Measurements from ENCODE around the gene LINS1.

The LINS1 gene

GRCh38 chr15:100533886-100534285 lies 68.1 kb downstream of the LINS1 start:
- Histone ChIP-seq H3K9me3 (ENCODE audit: control insufficient read depth in 1 of 2, low read length in 2 of 2) (no peaks in the 10 kb centered on the region), H3K4me3 (ENCODE audit: low read depth in 1 of 2, low read length in 2 of 2) (no peak overlapping the region), H3K4me1 (ENCODE audit: control insufficient read depth in 1 of 2, insufficient read depth in 2 of 2, low read length in 2 of 2) (no peaks in the 10 kb centered on the region), H3K9ac (ENCODE audit: low read depth in 1 of 2, low read length in 2 of 2) (no peak overlapping the region), H3K27ac (ENCODE audit: low read depth, low read length) (no peak overlapping the region), H3K36me3 (ENCODE audit: control insufficient read depth in 1 of 2, insufficient read depth in 2 of 2, low read length in 2 of 2) (no peaks in the 10 kb centered on the region), H3K27me3 (ENCODE audit: control insufficient read depth in 1 of 2, insufficient read depth in 2 of 2, low read length in 2 of 2) (no peaks in the 10 kb centered on the region)

- H3K27ac ChIP-seq (ENCODE audit: low read depth, low read length): no peak overlapping the region
- H3K9me3 ChIP-seq (ENCODE audit: control insufficient read depth in 1 of 2, low read length in 2 of 2): no peaks in the 10 kb centered on the region
- H3K36me3 ChIP-seq (ENCODE audit: control insufficient read depth in 1 of 2, insufficient read depth in 2 of 2, low read length in 2 of 2): no peaks in the 10 kb centered on the region
- H3K9ac ChIP-seq (ENCODE audit: low read depth in 1 of 2, low read length in 2 of 2): no peak overlapping the region
- H3K4me3 ChIP-seq (ENCODE audit: low read depth in 1 of 2, low read length in 2 of 2): no peak overlapping the region
- H3K27me3 ChIP-seq (ENCODE audit: control insufficient read depth in 1 of 2, insufficient read depth in 2 of 2, low read length in 2 of 2): no peaks in the 10 kb centered on the region
- no peaks in the 10 kb centered on the region for H3K4me1 ChIP-seq (ENCODE audit: control insufficient read depth in 1 of 2, insufficient read depth in 2 of 2, low read length in 2 of 2)
Measured at GRCh38 chr15:100531823-100532327, 70.1 kb downstream of the LINS1 start.

- Histone ChIP-seq H3K9ac (ENCODE audit: low read depth in 1 of 2, low read length in 2 of 2) (no peak overlapping the region), H3K4me1 (ENCODE audit: control insufficient read depth in 1 of 2, insufficient read depth in 2 of 2, low read length in 2 of 2) (no peaks in the 10 kb centered on the region), H3K27ac (ENCODE audit: low read depth, low read length) (no peak overlapping the region), H3K9me3 (ENCODE audit: control insufficient read depth in 1 of 2, low read length in 2 of 2) (no peaks in the 10 kb centered on the region), H3K27me3 (ENCODE audit: control insufficient read depth in 1 of 2, insufficient read depth in 2 of 2, low read length in 2 of 2) (no peaks in the 10 kb centered on the region), H3K4me3 (ENCODE audit: low read depth in 1 of 2, low read length in 2 of 2) (no peak overlapping the region), H3K36me3 (ENCODE audit: control insufficient read depth in 1 of 2, insufficient read depth in 2 of 2, low read length in 2 of 2) (no peaks in the 10 kb centered on the region)
Measured at GRCh38 chr15:100531204-100531603, 70.8 kb downstream of the LINS1 start.

GRCh38 chr15:100529556-100529955 lies 72.4 kb downstream of the LINS1 start:
- Histone ChIP-seq H3K36me3 (ENCODE audit: control insufficient read depth in 1 of 2, insufficient read depth in 2 of 2, low read length in 2 of 2) (no peaks in the 10 kb centered on the region), H3K9me3 (ENCODE audit: control insufficient read depth in 1 of 2, low read length in 2 of 2) (no peaks in the 10 kb centered on the region), H3K4me1 (ENCODE audit: control insufficient read depth in 1 of 2, insufficient read depth in 2 of 2, low read length in 2 of 2) (no peaks in the 10 kb centered on the region), H3K9ac (ENCODE audit: low read depth in 1 of 2, low read length in 2 of 2) (no peak overlapping the region), H3K27me3 (ENCODE audit: control insufficient read depth in 1 of 2, insufficient read depth in 2 of 2, low read length in 2 of 2) (no peaks in the 10 kb centered on the region), H3K27ac (ENCODE audit: low read depth, low read length) (no peak overlapping the region), H3K4me3 (ENCODE audit: low read depth in 1 of 2, low read length in 2 of 2) (no peak overlapping the region)

- no peak within 1 kb of the TSS for H3K27ac ChIP-seq (ENCODE audit: low read depth, low read length)
- no peak within 1 kb of the TSS for H3K9ac ChIP-seq (ENCODE audit: low read depth in 1 of 2, low read length in 2 of 2)
- H3K36me3 ChIP-seq (ENCODE audit: control insufficient read depth in 1 of 2, insufficient read depth in 2 of 2, low read length in 2 of 2): no peaks in the 10 kb centered on the region
- H3K4me3 ChIP-seq (ENCODE audit: low read depth in 1 of 2, low read length in 2 of 2): no peak within 1 kb of the TSS
- no peaks in the 10 kb centered on the region for H3K4me1 ChIP-seq (ENCODE audit: control insufficient read depth in 1 of 2, insufficient read depth in 2 of 2, low read length in 2 of 2)
- no peaks in the 10 kb centered on the region for H3K9me3 ChIP-seq (ENCODE audit: control insufficient read depth in 1 of 2, low read length in 2 of 2)
- no peaks in the 10 kb centered on the region for H3K27me3 ChIP-seq (ENCODE audit: control insufficient read depth in 1 of 2, insufficient read depth in 2 of 2, low read length in 2 of 2)
Measured at GRCh38 chr15:100528833-100529428, 73.1 kb downstream of the LINS1 start, which contains the start of gene CERS3. Gene CERS3, minus strand, starts transcription at chr15:100528950. Its CDS starts 27,101 bp downstream, at chr15:100501849.

- H3K27ac ChIP-seq (ENCODE audit: low read depth, low read length): no peak overlapping the region
- H3K36me3 ChIP-seq (ENCODE audit: control insufficient read depth in 1 of 2, insufficient read depth in 2 of 2, low read length in 2 of 2): no peaks in the 10 kb centered on the region
- H3K4me1 ChIP-seq (ENCODE audit: control insufficient read depth in 1 of 2, insufficient read depth in 2 of 2, low read length in 2 of 2): no peaks in the 10 kb centered on the region
- H3K27me3 ChIP-seq (ENCODE audit: control insufficient read depth in 1 of 2, insufficient read depth in 2 of 2, low read length in 2 of 2): no peaks in the 10 kb centered on the region
- no peaks in the 10 kb centered on the region for H3K9me3 ChIP-seq (ENCODE audit: control insufficient read depth in 1 of 2, low read length in 2 of 2)
- no peak overlapping the region for H3K9ac ChIP-seq (ENCODE audit: low read depth in 1 of 2, low read length in 2 of 2)
- H3K4me3 ChIP-seq (ENCODE audit: low read depth in 1 of 2, low read length in 2 of 2): no peak overlapping the region
Measured at GRCh38 chr15:100526027-100526481, 75.9 kb downstream of the LINS1 start.

- Histone ChIP-seq H3K9me3 (ENCODE audit: control insufficient read depth in 1 of 2, low read length in 2 of 2) (no peaks in the 10 kb centered on the region), H3K9ac (ENCODE audit: low read depth in 1 of 2, low read length in 2 of 2) (no peak overlapping the region), H3K36me3 (ENCODE audit: control insufficient read depth in 1 of 2, insufficient read depth in 2 of 2, low read length in 2 of 2) (no peaks in the 10 kb centered on the region), H3K4me3 (ENCODE audit: low read depth in 1 of 2, low read length in 2 of 2) (no peak overlapping the region), H3K27ac (ENCODE audit: low read depth, low read length) (no peak overlapping the region), H3K27me3 (ENCODE audit: control insufficient read depth in 1 of 2, insufficient read depth in 2 of 2, low read length in 2 of 2) (no peaks in the 10 kb centered on the region), H3K4me1 (ENCODE audit: control insufficient read depth in 1 of 2, insufficient read depth in 2 of 2, low read length in 2 of 2) (peaks cover 0 to under 1% of the 10 kb centered on the region in 2 donors)
Measured at GRCh38 chr15:100525436-100525835, 76.5 kb downstream of the LINS1 start.

GRCh38 chr15:100524326-100524725 lies 77.7 kb downstream of the LINS1 start:
- Histone ChIP-seq H3K27ac (ENCODE audit: low read depth, low read length) (no peak overlapping the region), H3K9ac (ENCODE audit: low read depth in 1 of 2, low read length in 2 of 2) (no peak overlapping the region), H3K4me3 (ENCODE audit: low read depth in 1 of 2, low read length in 2 of 2) (no peak overlapping the region), H3K36me3 (ENCODE audit: control insufficient read depth in 1 of 2, insufficient read depth in 2 of 2, low read length in 2 of 2) (no peaks in the 10 kb centered on the region), H3K27me3 (ENCODE audit: control insufficient read depth in 1 of 2, insufficient read depth in 2 of 2, low read length in 2 of 2) (no peaks in the 10 kb centered on the region), H3K9me3 (ENCODE audit: control insufficient read depth in 1 of 2, low read length in 2 of 2) (no peaks in the 10 kb centered on the region), H3K4me1 (ENCODE audit: control insufficient read depth in 1 of 2, insufficient read depth in 2 of 2, low read length in 2 of 2) (peaks cover 5 to 8% of the 10 kb centered on the region in 2 donors)

GRCh38 chr15:100521907-100522306 lies 80.1 kb downstream of the LINS1 start:
- Histone ChIP-seq H3K4me3 (ENCODE audit: low read depth in 1 of 2, low read length in 2 of 2) (no peak overlapping the region), H3K9me3 (ENCODE audit: control insufficient read depth in 1 of 2, low read length in 2 of 2) (no peaks in the 10 kb centered on the region), H3K36me3 (ENCODE audit: control insufficient read depth in 1 of 2, insufficient read depth in 2 of 2, low read length in 2 of 2) (no peaks in the 10 kb centered on the region), H3K9ac (ENCODE audit: low read depth in 1 of 2, low read length in 2 of 2) (no peak overlapping the region), H3K4me1 (ENCODE audit: control insufficient read depth in 1 of 2, insufficient read depth in 2 of 2, low read length in 2 of 2) (peaks cover 5 to 8% of the 10 kb centered on the region in 2 donors), H3K27ac (ENCODE audit: low read depth, low read length) (no peak overlapping the region), H3K27me3 (ENCODE audit: control insufficient read depth in 1 of 2, insufficient read depth in 2 of 2, low read length in 2 of 2) (no peaks in the 10 kb centered on the region)

- Histone ChIP-seq H3K27ac (ENCODE audit: low read depth, low read length) (no peak overlapping the region), H3K9me3 (ENCODE audit: control insufficient read depth in 1 of 2, low read length in 2 of 2) (no peaks in the 10 kb centered on the region), H3K4me3 (ENCODE audit: low read depth in 1 of 2, low read length in 2 of 2) (no peak overlapping the region), H3K9ac (ENCODE audit: low read depth in 1 of 2, low read length in 2 of 2) (no peak overlapping the region), H3K27me3 (ENCODE audit: control insufficient read depth in 1 of 2, insufficient read depth in 2 of 2, low read length in 2 of 2) (no peaks in the 10 kb centered on the region), H3K4me1 (ENCODE audit: control insufficient read depth in 1 of 2, insufficient read depth in 2 of 2, low read length in 2 of 2) (peaks cover 5 to 8% of the 10 kb centered on the region in 2 donors), H3K36me3 (ENCODE audit: control insufficient read depth in 1 of 2, insufficient read depth in 2 of 2, low read length in 2 of 2) (no peaks in the 10 kb centered on the region)
Measured at GRCh38 chr15:100520132-100520921, 81.7 kb downstream of the LINS1 start.

Data from duodenal mucosa (tissue), 2 donors.